ENCODE results near the gene VAMP5.

VAMP5 gene

GRCh38 chr2:85578243-85579180 lies 5.7 kb upstream of the VAMP5 start:
- DNase-seq (ENCODE audit: insufficient read length) = no peak
- FAIRE-seq = peak; percentile 46

GRCh38 chr2:85579266-85579935 lies 4.8 kb upstream of the VAMP5 start:
- DNase-seq (ENCODE audit: insufficient read length) = no peak
- TF ChIP-seq POLR2AphosphoS5 (IDR thresholded peaks at IDR 0.05; ENCODE audit: low read depth, low read length) (no peak), POLR2A (IDR thresholded peaks at IDR 0.05; ENCODE audit: low read depth, low read length) (no peak), TAF1 (IDR thresholded peaks at IDR 0.05; ENCODE audit: borderline replicate concordance, low read depth, low read length) (no peak)
- FAIRE-seq = no peak

More at GRCh38 chr2:85578243-85579180, 5.7 kb upstream of the VAMP5 start:
- TF ChIP-seq TAF1 (IDR thresholded peaks at IDR 0.05; ENCODE audit: borderline replicate concordance, low read depth, low read length) (0 out of 2 replicates have a peak, but pooled peaks have one; percentile 27), POLR2AphosphoS5 (IDR thresholded peaks at IDR 0.05; ENCODE audit: low read depth, low read length) (no peak), POLR2A (IDR thresholded peaks at IDR 0.05; ENCODE audit: low read depth, low read length) (no peak)

DNA sequence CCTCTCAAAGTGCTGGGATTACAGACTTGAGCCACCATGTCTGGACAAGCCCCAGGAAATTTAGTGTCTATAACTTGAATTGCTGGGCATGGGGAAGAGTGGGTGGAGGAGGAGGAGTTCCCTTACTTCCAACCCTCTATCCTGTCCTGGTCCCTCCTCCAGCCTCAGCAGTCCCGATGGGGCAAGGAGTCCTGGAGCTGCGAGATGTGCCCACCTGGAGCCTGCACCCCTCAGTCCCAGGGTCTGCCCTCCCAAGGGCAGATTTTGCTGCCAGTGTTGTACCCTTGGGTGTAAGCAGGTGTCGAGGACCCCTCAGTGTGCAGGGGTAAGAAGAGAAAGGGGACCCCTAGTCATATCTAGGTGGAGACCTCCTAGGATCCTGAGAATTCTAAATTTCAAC lies 4.0 kb upstream of the VAMP5 start:
- FAIRE-seq (no peak), DNase-seq (ENCODE audit: insufficient read length) (no peak)
- TF ChIP-seq POLR2A (IDR thresholded peaks at IDR 0.05; ENCODE audit: low read depth, low read length) (no peak), TAF1 (IDR thresholded peaks at IDR 0.05; ENCODE audit: borderline replicate concordance, low read depth, low read length) (no peak), POLR2AphosphoS5 (IDR thresholded peaks at IDR 0.05; ENCODE audit: low read depth, low read length) (no peak)

- TF ChIP-seq TAF1 (IDR thresholded peaks at IDR 0.05; ENCODE audit: borderline replicate concordance, low read depth, low read length) (no peak), POLR2A (IDR thresholded peaks at IDR 0.05; ENCODE audit: low read depth, low read length) (no peak)
- no peak for FAIRE-seq
Measured at GRCh38 chr2:85582492-85582891, 1.7 kb upstream of the VAMP5 start.

DNA sequence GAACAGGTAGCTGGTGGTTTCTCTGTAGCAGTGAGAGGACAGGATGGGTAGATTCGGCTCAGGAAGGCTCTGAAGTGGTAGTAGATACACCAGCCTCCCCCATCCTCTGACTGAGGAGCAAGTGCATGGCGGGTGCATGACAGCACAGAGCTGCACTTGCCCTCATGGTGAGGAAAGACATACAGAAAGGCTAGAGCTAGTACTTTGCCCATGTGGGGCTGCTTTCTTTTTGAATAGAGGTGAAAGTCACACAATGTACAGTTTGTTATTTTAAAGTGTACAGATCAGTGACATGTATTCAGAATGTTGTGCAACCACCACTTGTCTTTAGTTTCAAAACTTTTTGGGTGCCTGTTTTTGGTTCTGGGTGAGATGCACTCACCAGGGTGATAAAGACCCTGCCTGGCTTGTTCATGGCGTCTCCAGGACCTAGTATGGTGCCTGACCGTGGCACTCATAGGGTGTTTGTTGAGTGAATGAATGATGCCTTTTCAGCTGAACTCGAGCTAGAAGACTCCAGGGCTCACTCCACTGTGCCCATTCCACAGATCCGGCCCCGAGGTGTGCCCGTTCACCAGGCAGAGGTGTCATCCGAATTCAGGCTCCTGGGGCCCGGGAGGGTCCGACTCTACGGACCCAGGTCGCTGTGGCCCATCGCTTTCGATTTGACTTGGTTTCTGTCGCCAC lies 421 bp upstream of the VAMP5 start:
- DNase-seq (ENCODE audit: insufficient read length) = no peak
- FAIRE-seq = no peak
- no peak for TF ChIP-seq POLR2A (IDR thresholded peaks at IDR 0.05; ENCODE audit: low read depth, low read length)
- TF ChIP-seq TAF1 (IDR thresholded peaks at IDR 0.05; ENCODE audit: borderline replicate concordance, low read depth, low read length) = no peak
- no peak for TF ChIP-seq POLR2AphosphoS5 (IDR thresholded peaks at IDR 0.05; ENCODE audit: low read depth, low read length)

More at GRCh38 chr2:85582492-85582891, 1.7 kb upstream of the VAMP5 start:
- DNase-seq (ENCODE audit: insufficient read length) = no peak

DNA sequence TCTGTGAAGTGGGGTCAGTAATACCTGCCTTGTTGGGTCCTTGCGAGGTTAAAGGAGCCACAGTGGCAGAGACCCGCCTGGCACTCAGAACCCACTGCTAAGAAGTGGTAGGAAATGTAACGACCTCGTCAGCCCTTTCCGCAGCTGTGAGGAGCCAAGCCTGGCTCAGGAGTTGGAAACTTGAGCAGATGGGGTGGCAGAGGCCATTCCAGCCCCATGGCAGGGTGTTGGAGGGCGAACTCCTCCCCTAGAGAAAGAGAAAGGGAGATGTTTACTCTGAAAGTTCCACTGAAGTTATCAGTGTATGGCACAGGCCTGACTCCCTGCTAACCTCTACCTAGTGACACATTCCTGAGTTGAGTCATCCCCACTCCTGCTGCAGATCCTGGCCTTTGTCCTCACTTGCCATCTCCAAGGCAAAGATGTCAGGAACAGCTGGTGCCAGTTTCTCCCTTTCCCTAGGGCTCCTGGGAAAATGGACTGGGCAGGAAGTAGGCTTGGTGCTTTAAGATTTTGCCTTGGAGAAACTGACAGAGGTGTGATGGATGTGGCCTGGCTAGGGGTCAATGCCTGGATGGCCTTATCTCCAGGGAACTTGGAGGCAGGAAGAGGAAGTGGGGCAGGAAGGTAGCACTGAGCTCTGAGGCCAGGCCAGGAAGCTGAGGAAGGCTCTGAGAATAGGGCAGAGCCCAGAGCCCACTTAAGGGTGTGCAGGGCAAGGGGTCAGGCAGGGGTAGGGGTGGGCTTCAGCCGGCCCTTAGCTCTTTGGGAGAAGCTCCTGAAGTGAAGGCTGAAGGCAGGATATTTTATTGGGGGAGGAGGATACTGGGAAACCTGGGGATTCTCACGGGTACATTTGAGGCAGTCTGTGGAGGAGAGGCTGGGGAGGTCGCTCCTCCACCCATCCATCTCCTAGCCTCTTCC lies 888 bp downstream of the VAMP5 start:
- TF ChIP-seq TAF1 (IDR thresholded peaks at IDR 0.05; ENCODE audit: borderline replicate concordance, low read depth, low read length) (no peak), POLR2A (IDR thresholded peaks at IDR 0.05; ENCODE audit: low read depth, low read length) (no peak), POLR2AphosphoS5 (IDR thresholded peaks at IDR 0.05; ENCODE audit: low read depth, low read length) (no peak)
- FAIRE-seq (peak; percentile 44), DNase-seq (ENCODE audit: insufficient read length) (no peak)

DNA sequence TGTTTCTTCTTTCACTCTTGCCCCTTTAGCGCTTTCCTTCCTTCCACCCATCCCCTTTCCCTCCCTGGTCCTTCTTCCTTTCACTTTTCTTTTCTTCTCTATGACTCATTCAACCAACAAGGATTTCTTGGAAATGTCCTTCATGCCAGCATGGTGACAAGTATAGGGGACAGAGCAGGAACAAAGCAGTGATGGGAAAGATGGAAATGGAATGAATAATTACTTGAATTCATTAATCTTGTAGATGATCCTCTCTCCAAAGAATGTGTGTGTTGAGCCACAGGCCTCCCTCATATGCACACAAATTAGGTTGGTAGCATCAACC lies 1.5 kb downstream of the VAMP5 start:
- TF ChIP-seq POLR2AphosphoS5 (IDR thresholded peaks at IDR 0.05; ENCODE audit: low read depth, low read length) = no peak
- no peak for TF ChIP-seq POLR2A (IDR thresholded peaks at IDR 0.05; ENCODE audit: low read depth, low read length)
- TF ChIP-seq TAF1 (IDR thresholded peaks at IDR 0.05; ENCODE audit: borderline replicate concordance, low read depth, low read length) = no peak
- DNase-seq (ENCODE audit: insufficient read length) = no peak

GRCh38 chr2:85588236-85588635 lies 4.0 kb downstream of the VAMP5 start:
- no peak for TF ChIP-seq POLR2AphosphoS5 (IDR thresholded peaks at IDR 0.05; ENCODE audit: low read depth, low read length)
- TF ChIP-seq TAF1 (IDR thresholded peaks at IDR 0.05; ENCODE audit: borderline replicate concordance, low read depth, low read length) = no peak
- TF ChIP-seq POLR2A (IDR thresholded peaks at IDR 0.05; ENCODE audit: low read depth, low read length) = no peak
- DNase-seq (ENCODE audit: insufficient read length) (no peak), FAIRE-seq (no peak)

More for the DNA sequence above, 1.5 kb downstream of the VAMP5 start:
- FAIRE-seq = no peak

- DNase-seq (ENCODE audit: insufficient read length) (no peak), FAIRE-seq (no peak)
- TF ChIP-seq TAF1 (IDR thresholded peaks at IDR 0.05; ENCODE audit: borderline replicate concordance, low read depth, low read length) (no peak), POLR2AphosphoS5 (IDR thresholded peaks at IDR 0.05; ENCODE audit: low read depth, low read length) (no peak), POLR2A (IDR thresholded peaks at IDR 0.05; ENCODE audit: low read depth, low read length) (no peak)
Measured at GRCh38 chr2:85588645-85589044, 4.4 kb downstream of the VAMP5 start.

GRCh38 chr2:85589181-85589580 lies 5.0 kb downstream of the VAMP5 start:
- TF ChIP-seq POLR2A (IDR thresholded peaks at IDR 0.05; ENCODE audit: low read depth, low read length) (no peak), POLR2AphosphoS5 (IDR thresholded peaks at IDR 0.05; ENCODE audit: low read depth, low read length) (no peak), TAF1 (IDR thresholded peaks at IDR 0.05; ENCODE audit: borderline replicate concordance, low read depth, low read length) (no peak)
- no peak for FAIRE-seq
- DNase-seq (ENCODE audit: insufficient read length) = no peak

Data from GM12892 (cell line).